ENCODE results near the gene GPR15LG.

The GPR15LG gene

GRCh38 chr10:84201682-84202081, 28.1 kb downstream of the GPR15LG start:
- Histone ChIP-seq H3K36me3 (ENCODE audit: insufficient read depth, low read length) (no peaks in the 10 kb centered on the region), H3K27ac (no peak overlapping the region), H3K9ac (ENCODE audit: insufficient read length) (no peak overlapping the region), H3K4me3 (no peak overlapping the region), H3K9me3 (ENCODE audit: low read depth, low read length) (no peaks in the 10 kb centered on the region)
- TF ChIP-seq POLR2AphosphoS5 (IDR thresholded peaks at IDR 0.05; ENCODE audit: borderline replicate concordance, low read depth, low read length) = no peak
- DNase-seq (ENCODE audit: low read depth, low spot score) = no peak

- TF ChIP-seq FOXP2 (optimal IDR thresholded peaks at IDR 0.05; ENCODE audit: control extremely low read depth, extremely low read length, insufficient read depth) (no peak), EZH2 (IDR thresholded peaks at IDR 0.05) (no peak), POLR2AphosphoS5 (IDR thresholded peaks at IDR 0.05; ENCODE audit: borderline replicate concordance, low read depth, low read length) (no peak)
Measured at GRCh38 chr10:84202349-84202748, 28.7 kb downstream of the GPR15LG start.

GRCh38 chr10:84204122-84204521, 30.5 kb downstream of the GPR15LG start:
- Histone ChIP-seq H3K9ac (ENCODE audit: insufficient read length) (no peak overlapping the region), H3K4me3 (no peak overlapping the region), H3K36me3 (ENCODE audit: insufficient read depth, low read length) (no peaks in the 10 kb centered on the region), H3K27ac (no peak overlapping the region), H3K9me3 (ENCODE audit: low read depth, low read length) (no peaks in the 10 kb centered on the region)
- TF ChIP-seq POLR2AphosphoS5 (IDR thresholded peaks at IDR 0.05; ENCODE audit: borderline replicate concordance, low read depth, low read length) = no peak
- no peak for TF ChIP-seq EZH2 (IDR thresholded peaks at IDR 0.05)
- TF ChIP-seq FOXP2 (optimal IDR thresholded peaks at IDR 0.05; ENCODE audit: control extremely low read depth, extremely low read length, insufficient read depth) = no peak
- no peak for DNase-seq (ENCODE audit: low read depth, low spot score)

More at GRCh38 chr10:84202349-84202748, 28.7 kb downstream of the GPR15LG start:
- H3K4me3 ChIP-seq = no peak overlapping the region
- no peak for DNase-seq (ENCODE audit: low read depth, low spot score)
- no peak overlapping the region for H3K27ac ChIP-seq
- H3K36me3 ChIP-seq (ENCODE audit: insufficient read depth, low read length) = no peaks in the 10 kb centered on the region
- no peaks in the 10 kb centered on the region for H3K9me3 ChIP-seq (ENCODE audit: low read depth, low read length)
- H3K9ac ChIP-seq (ENCODE audit: insufficient read length) = no peak overlapping the region

- H3K9me3 ChIP-seq (ENCODE audit: low read depth, low read length) = no peaks in the 10 kb centered on the region
- DNase-seq (ENCODE audit: low read depth, low spot score) = no peak
- no peak overlapping the region for H3K4me3 ChIP-seq
- TF ChIP-seq POLR2AphosphoS5 (IDR thresholded peaks at IDR 0.05; ENCODE audit: borderline replicate concordance, low read depth, low read length) (no peak), EZH2 (IDR thresholded peaks at IDR 0.05) (no peak), FOXP2 (optimal IDR thresholded peaks at IDR 0.05; ENCODE audit: control extremely low read depth, extremely low read length, insufficient read depth) (no peak)
- H3K9ac ChIP-seq (ENCODE audit: insufficient read length) = no peak overlapping the region
- no peak overlapping the region for H3K27ac ChIP-seq
- no peaks in the 10 kb centered on the region for H3K36me3 ChIP-seq (ENCODE audit: insufficient read depth, low read length)
Measured at GRCh38 chr10:84204610-84205009, 31.0 kb downstream of the GPR15LG start.

- no peak overlapping the region for H3K9ac ChIP-seq (ENCODE audit: insufficient read length)
- no peaks in the 10 kb centered on the region for H3K36me3 ChIP-seq (ENCODE audit: insufficient read depth, low read length)
- no peaks in the 10 kb centered on the region for H3K9me3 ChIP-seq (ENCODE audit: low read depth, low read length)
- TF ChIP-seq POLR2AphosphoS5 (IDR thresholded peaks at IDR 0.05; ENCODE audit: borderline replicate concordance, low read depth, low read length) (no peak), EZH2 (IDR thresholded peaks at IDR 0.05) (no peak)
- no peak overlapping the region for H3K27ac ChIP-seq
- H3K4me3 ChIP-seq = no peak overlapping the region
- DNase-seq (ENCODE audit: low read depth, low spot score) = no peak
Measured at GRCh38 chr10:84205049-84205852, 31.6 kb downstream of the GPR15LG start.

GRCh38 chr10:84205853-84206525, 32.4 kb downstream of the GPR15LG start:
- H3K36me3 ChIP-seq (ENCODE audit: insufficient read depth, low read length) = no peaks in the 10 kb centered on the region
- H3K9ac ChIP-seq (ENCODE audit: insufficient read length) = no peak overlapping the region
- no peak overlapping the region for H3K4me3 ChIP-seq
- no peak for TF ChIP-seq EZH2 (IDR thresholded peaks at IDR 0.05)
- no peak for TF ChIP-seq FOXP2 (optimal IDR thresholded peaks at IDR 0.05; ENCODE audit: control extremely low read depth, extremely low read length, insufficient read depth)
- no peak for TF ChIP-seq POLR2AphosphoS5 (IDR thresholded peaks at IDR 0.05; ENCODE audit: borderline replicate concordance, low read depth, low read length)
- DNase-seq (ENCODE audit: low read depth, low spot score) = no peak
- H3K27ac ChIP-seq = no peak overlapping the region
- H3K9me3 ChIP-seq (ENCODE audit: low read depth, low read length) = no peaks in the 10 kb centered on the region

GRCh38 chr10:84208023-84208422, 34.4 kb downstream of the GPR15LG start:
- H3K9ac ChIP-seq (ENCODE audit: insufficient read length) = no peak overlapping the region
- no peaks in the 10 kb centered on the region for H3K9me3 ChIP-seq (ENCODE audit: low read depth, low read length)
- TF ChIP-seq FOXP2 (optimal IDR thresholded peaks at IDR 0.05; ENCODE audit: control extremely low read depth, extremely low read length, insufficient read depth) = no peak
- TF ChIP-seq EZH2 (IDR thresholded peaks at IDR 0.05) = no peak
- no peak for TF ChIP-seq POLR2AphosphoS5 (IDR thresholded peaks at IDR 0.05; ENCODE audit: borderline replicate concordance, low read depth, low read length)
- H3K4me3 ChIP-seq = no peak overlapping the region
- no peaks in the 10 kb centered on the region for H3K36me3 ChIP-seq (ENCODE audit: insufficient read depth, low read length)
- no peak overlapping the region for H3K27ac ChIP-seq
- no peak for DNase-seq (ENCODE audit: low read depth, low spot score)

GRCh38 chr10:84211566-84211965, 38.0 kb downstream of the GPR15LG start:
- TF ChIP-seq POLR2AphosphoS5 (IDR thresholded peaks at IDR 0.05; ENCODE audit: borderline replicate concordance, low read depth, low read length) (no peak), EZH2 (IDR thresholded peaks at IDR 0.05) (no peak), FOXP2 (optimal IDR thresholded peaks at IDR 0.05; ENCODE audit: control extremely low read depth, extremely low read length, insufficient read depth) (no peak)
- Histone ChIP-seq H3K27ac (no peak overlapping the region), H3K9ac (ENCODE audit: insufficient read length) (no peak overlapping the region), H3K4me3 (no peak overlapping the region), H3K9me3 (ENCODE audit: low read depth, low read length) (no peaks in the 10 kb centered on the region), H3K36me3 (ENCODE audit: insufficient read depth, low read length) (no peaks in the 10 kb centered on the region)
- DNase-seq (ENCODE audit: low read depth, low spot score) = no peak
